Activated gamma-delta T cell treated with anti-CD3 and anti-CD28 coated beads, Interleukin-2, amount 50 U/mL, for 16 hours (primary cell): Measurements from ENCODE around the gene BCAM.
A peak's percentile ranks its signal among the peaks of the same experiment; 100 is the strongest.
"Not testable (repeated sequence)": the region's sequence is repeated elsewhere in the genome, so short reads cannot be mapped to it uniquely, and the experiment has no call there.

ENCODE experiments used
- DNase-seq: peaks from one replicate; pipeline ENCODE4 v3.0.0-alpha.2; 2020; ENCODE audit warnings: low read depth

Gene BCAM

DNA sequence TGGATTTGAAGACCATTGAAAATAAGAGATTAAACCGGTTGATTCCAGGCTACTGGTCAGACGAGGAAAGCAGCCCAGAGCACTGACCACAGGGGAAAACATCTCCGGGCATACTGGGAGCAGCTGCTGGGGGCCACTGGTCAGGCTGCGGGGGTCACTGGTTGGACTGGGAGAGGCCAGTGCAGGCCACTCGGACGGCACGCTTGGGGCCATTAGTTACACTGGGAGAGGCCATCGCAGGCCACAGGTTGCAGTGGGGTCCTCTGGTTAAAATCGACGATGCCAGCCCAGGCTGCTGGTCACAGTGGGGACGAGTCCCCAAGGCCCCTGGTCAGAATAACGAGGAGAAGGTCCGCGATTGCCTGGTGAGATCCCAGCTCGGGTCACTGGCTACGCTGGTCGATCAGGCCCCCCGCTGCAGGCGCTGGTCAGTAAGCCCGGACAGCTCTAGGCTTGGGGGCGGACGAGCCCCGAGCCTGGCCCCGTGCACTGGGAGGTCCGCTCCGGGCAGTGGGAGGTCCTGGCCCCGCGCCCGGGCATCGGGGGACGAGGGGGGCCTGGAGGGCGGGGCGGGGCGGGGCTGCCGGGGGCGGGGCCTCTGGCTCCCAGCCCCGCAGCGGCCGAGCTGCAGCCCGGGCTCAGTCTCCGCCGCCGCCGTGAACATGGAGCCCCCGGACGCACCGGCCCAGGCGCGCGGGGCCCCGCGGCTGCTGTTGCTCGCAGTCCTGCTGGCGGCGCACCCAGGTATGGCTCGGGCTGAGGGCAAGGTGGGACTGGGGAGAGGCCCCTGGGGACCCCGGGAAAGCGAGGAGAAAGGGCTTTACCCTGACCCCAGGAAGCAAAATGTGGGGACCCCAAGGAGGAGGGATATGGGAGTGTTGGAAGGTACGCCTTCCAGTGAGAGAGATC lies at the start of gene BCAM:
Gene BCAM, plus strand, starts transcription at position 641 of the 909 bp plus-strand sequence. Its CDS starts 22 bp downstream, at position 663.
- no peak for DNase-seq

DNA sequence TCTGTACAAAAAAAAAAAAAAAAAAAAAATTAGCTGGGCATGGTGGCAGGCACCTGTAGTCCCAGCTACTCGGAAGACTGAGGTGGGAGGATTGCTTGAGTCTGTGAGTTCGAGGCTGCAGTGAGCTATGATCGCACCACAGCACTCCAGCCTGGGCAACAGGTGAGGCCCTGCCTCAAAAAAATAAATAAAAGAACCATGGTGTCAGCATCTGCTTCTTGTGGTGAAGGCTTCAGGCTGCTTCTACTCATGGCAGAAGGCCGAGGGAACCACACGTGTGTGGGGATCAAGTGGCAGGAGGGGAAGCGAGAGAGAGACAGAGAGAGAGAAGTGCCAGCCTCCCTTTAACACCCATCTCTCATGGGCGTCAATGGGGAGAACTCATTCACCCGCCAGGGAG lies 46.9 kb upstream of the BCAM start:
- no peak for DNase-seq

DNA sequence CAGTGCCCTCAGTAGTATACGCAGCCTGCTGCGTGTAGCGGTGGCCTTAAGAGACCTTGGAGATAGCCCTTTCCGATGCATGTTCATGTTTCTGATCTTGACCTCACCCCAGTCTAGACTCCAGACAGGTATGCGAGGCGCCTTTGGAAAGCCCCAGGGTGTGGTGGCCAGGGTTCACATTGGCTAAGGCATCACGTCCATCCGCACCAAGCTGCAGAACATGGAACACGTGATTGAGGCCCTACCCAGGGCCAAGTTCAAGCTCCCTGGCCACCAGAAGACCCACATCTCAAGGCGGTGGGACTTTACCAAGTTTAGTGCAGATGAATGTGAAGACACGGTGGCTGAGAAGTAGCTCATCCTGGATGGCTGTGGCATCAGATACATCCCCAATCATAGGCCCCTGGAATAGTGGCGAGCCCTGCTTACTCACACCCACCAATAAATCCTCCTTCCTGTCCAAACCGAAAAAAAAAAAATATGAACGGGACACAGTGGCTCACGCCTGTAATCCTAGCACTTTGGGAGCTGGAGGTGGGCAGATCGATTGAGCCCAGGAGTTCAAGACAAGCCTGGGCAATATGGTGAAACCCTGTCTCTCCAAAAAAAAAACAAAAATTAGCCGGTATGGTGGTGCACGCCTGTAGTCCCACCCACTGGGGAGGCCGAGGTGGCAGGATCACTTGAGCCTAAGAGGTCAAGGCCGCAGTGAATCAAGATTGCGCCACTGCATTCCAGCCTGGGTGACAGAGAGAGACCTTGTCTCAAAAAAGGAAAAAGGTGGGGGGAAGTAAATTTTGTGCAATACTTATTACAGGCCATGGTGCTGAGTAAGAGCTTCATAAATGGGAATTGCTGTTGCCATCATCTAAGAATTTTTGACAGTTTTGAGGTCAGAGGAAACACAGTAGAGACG lies 43.6 kb upstream of the BCAM start:
- DNase-seq: no peak

DNA sequence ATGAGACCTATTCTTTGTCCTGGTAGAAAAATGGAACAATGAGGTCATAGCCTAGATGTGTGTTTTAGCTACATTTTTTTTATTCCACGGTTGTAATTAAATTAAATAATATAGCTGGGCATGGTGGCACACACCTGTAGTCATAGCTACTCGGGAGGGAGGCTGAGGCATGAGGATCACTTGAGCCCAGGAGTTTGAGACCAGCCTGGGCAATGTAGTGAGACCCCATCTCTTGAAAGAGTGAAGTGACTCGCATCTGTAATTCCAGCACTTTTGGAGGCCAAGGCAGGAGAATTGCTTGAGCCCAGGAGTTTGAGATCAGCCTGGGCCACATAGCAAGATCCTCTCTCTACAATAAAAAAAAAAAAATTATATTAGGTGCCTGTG lies 43.0 kb upstream of the BCAM start:
- no peak for DNase-seq

- no peak for DNase-seq
Observed at GRCh38 chr19:44767295-44768180, 41.4 kb upstream of the BCAM start.

GRCh38 chr19:44770550-44771257 lies 38.2 kb upstream of the BCAM start:
- peak; percentile 94 for DNase-seq

GRCh38 chr19:44772144-44772543 lies 36.8 kb upstream of the BCAM start:
- not testable (repeated sequence) for DNase-seq

DNA sequence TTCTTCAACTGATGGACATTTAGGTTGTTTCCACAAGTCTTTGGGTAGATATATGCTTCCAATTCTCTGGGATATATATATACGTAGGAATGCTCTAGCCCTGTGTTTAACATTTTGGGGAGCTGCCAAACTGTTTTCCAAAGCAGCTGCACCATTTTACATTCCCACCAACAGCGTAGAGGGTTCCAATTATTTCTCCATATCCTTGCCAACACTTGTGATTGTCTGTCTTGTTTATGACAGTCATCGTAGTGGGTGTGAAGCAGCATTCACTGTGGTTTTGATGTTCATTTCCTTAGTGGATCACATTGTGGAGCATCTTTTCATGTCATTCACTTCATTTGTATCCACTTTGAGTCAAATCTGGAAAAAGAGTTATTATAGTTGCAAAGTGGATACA lies 35.9 kb upstream of the BCAM start:
- no peak for DNase-seq

- DNase-seq: no peak
Observed at GRCh38 chr19:44775676-44776240, 33.1 kb upstream of the BCAM start.

- DNase-seq: no peak
Observed at GRCh38 chr19:44776402-44777096, 32.4 kb upstream of the BCAM start.

DNA sequence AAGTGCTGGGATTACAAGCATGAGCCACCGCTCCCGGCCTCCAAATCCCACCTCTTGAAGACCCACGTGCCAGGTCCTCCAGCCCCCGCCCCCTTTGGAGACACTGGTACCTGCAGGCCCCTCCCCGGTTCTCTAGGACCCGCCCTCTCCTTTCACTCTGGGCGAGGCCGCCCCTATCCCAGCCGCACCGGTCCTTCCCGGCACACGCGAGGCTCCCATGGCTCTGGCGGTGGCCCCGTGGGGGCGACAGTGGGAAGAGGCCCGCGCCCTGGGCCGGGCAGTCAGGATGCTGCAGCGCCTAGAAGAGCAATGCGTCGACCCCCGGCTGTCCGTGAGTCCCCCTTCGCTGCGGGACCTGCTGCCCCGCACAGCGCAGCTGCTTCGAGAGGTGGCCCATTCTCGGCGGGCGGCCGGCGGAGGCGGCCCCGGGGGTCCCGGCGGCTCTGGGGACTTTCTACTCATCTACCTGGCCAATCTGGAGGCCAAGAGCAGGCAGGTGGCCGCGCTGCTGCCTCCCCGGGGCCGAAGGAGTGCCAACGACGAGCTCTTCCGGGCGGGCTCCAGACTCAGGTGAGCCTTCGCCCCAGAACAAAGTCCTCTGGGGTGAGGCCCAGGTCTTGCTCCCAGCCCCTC lies 31.1 kb upstream of the BCAM start, which contains the start of gene CBLC:
Gene CBLC, plus strand, starts transcription at position 176 of the 633 bp plus-strand sequence. Its CDS starts 42 bp downstream, at position 218.
- no peak for DNase-seq

GRCh38 chr19:44779150-44779549 lies 29.8 kb upstream of the BCAM start:
- no peak for DNase-seq

- not testable (repeated sequence) for DNase-seq
Observed at GRCh38 chr19:44781694-44782093, 27.2 kb upstream of the BCAM start.

DNA sequence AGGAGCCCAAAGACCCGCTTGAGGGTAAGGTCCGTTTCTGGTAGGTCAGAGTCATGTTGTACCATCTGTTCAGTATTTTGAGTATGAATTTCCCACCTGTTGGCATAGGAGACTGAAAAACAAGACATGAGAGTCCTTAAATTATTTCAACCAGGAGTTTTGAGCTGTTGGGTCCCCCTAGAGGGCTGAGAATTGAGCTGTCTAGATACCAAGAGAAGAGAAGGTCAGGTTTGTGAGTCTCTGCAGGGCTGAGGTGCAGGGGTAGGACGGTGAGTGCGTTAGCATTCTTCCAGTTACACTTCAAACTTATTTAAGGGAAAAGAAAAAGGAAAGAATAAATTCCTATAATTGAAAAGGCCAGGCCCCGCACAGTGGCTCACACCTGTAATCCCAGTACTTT lies 26.2 kb upstream of the BCAM start:
- no peak for DNase-seq

DNA sequence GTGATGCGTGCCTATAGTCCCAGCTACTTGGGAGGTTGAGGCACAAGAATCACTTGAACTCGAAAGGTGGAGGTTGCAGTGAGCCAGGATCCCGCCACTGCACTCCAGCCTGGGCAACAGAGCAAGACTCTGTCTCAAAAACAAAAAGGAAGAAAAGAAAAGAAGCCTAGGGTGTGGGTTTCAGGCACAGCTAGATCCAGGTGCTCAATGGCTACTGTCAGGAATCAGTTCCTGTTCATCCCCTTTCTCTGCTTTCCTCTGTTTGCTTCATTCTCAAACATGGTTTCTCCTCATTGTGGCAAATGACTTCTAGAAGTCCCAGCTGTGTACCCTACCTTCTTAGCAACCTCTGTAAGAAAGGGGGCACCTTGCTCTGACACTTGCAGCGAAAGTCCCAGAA lies 25.4 kb upstream of the BCAM start:
- no peak for DNase-seq

DNA sequence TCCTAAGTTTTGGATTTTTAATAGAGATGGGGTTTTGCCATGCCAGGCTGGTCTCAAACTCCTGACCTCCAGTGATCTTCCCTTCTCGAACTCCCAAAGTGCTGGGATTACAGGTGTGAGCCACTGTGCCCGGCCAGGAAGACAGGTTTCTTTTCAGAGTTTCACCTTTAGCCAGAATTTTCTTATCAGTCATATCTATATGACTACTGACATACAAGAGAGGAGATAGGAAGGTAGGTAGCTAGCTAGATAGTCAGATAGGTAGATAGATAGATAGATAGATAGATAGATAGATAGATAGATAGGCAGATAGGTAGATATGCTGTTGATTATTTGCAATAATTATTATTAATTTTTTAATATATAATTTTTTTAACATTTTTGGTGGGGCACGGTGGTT lies 23.6 kb upstream of the BCAM start:
- no peak for DNase-seq

GRCh38 chr19:44785993-44786392 lies 22.9 kb upstream of the BCAM start:
- no peak for DNase-seq

DNA sequence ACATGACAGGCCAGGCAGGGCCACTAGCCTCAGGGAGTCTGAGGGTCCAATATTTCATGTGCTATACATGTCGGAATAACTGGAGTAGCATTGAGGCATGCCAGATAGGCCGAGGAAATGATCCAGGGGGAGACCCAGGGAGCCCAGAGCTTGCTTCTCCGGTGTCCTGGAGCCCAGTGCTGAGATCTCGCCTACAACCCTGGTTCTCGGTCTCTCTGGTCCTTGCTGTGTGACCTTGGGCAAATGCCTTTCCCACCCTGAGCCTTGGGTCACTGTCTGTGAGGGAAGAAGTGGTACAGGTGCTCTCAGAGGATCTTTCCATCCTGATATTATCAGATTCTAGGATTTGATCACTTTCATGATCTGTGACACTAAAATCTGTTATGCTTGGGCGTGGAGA lies 19.9 kb upstream of the BCAM start:
- DNase-seq: no peak

DNA sequence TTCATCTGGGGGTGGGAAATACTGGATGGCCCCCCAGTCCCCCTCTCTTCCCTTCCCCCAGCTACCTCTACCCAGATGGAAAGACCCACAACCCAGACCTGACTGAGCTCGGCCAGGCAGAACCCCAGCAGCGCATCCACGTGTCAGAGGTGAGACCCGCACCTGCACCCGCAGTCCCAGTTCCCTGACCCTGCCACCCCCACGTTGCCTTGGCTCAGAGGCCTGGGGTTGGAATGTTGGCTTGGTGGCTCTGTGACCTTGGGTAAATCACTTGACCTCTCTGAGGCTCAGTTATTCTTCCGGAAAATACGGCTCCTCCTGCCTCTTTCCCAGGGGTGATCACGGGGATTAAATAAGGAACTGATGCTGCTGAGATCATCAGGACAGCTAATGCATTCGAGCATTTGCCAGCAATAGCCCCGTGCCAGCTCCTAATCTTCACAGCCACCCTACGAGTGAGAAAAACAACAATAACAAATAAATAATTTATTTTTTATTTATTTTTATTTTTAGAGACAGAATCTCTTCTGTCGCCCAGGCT lies 18.9 kb upstream of the BCAM start:
- DNase-seq: no peak
